ENCODE data around the gene SLC35E1.
"Not testable (repeated sequence)": the region's sequence is repeated elsewhere in the genome, so short reads cannot be mapped to it uniquely, and the experiment has no call there.

SLC35E1 gene

GRCh38 chr19:16544473-16545231 is 27.6 kb downstream of the SLC35E1 start:
- no peak for DNase-seq (ENCODE audit: low read depth)
- no peak for TF ChIP-seq CTCF (conservative IDR thresholded peaks at IDR 0.05; ENCODE audit: low read depth, low read length)
- H3K4me3 ChIP-seq (ENCODE audit: low read length), result no peak overlapping the region

GRCh38 chr19:16543734-16544133 is 28.5 kb downstream of the SLC35E1 start:
- not testable (repeated sequence) for DNase-seq (ENCODE audit: low read depth); H3K4me3 ChIP-seq (ENCODE audit: low read length)

- H3K4me3 ChIP-seq (ENCODE audit: low read length), result peak overlapping the region; percentile 90
- TF ChIP-seq CTCF (conservative IDR thresholded peaks at IDR 0.05; ENCODE audit: low read depth, low read length), result no peak
- DNase-seq (ENCODE audit: low read depth), result no peak
Observed at GRCh38 chr19:16542910-16543472, 29.2 kb downstream of the SLC35E1 start.

GRCh38 chr19:16542045-16542909 is 29.9 kb downstream of the SLC35E1 start, which contains the start of gene CHERP:
TSS of gene CHERP (minus strand) at chr19:16542437. CDS start at chr19:16542378, 59 bp downstream.
- TF ChIP-seq CTCF (conservative IDR thresholded peaks at IDR 0.05; ENCODE audit: low read depth, low read length), result no peak
- DNase-seq (ENCODE audit: low read depth), result peak; percentile 61
- H3K4me3 ChIP-seq (ENCODE audit: low read length), result peak within 1 kb of the TSS; percentile 90

- TF ChIP-seq CTCF (conservative IDR thresholded peaks at IDR 0.05; ENCODE audit: low read depth, low read length), result no peak
- no peak for DNase-seq (ENCODE audit: low read depth)
- peak overlapping the region; percentile 90 for H3K4me3 ChIP-seq (ENCODE audit: low read length)
Observed at GRCh38 chr19:16541526-16542044, 30.6 kb downstream of the SLC35E1 start.

- DNase-seq (ENCODE audit: low read depth), result no peak
Observed at GRCh38 chr19:16540948-16541347, 31.3 kb downstream of the SLC35E1 start.

More at GRCh38 chr19:16540948-16541347, 31.3 kb downstream of the SLC35E1 start:
- peak overlapping the region; percentile 90 for H3K4me3 ChIP-seq (ENCODE audit: low read length)
- TF ChIP-seq CTCF (conservative IDR thresholded peaks at IDR 0.05; ENCODE audit: low read depth, low read length), result no peak

Data from retinal pigment epithelial cell (primary cell).